RKO (cell line): ENCODE data around the gene PEX10.
"Not testable (repeated sequence)": the region's sequence is repeated elsewhere in the genome, so short reads cannot be mapped to it uniquely, and the experiment has no call there.

Experiments
- DNase-seq: peaks from one replicate; pipeline ENCODE4 v3.0.0-alpha.2; 2016; ENCODE audit warnings: low spot score

The PEX10 gene

GRCh38 chr1:2443277-2444137, 31.1 kb upstream of the PEX10 start:
- DNase-seq = no peak

DNA sequence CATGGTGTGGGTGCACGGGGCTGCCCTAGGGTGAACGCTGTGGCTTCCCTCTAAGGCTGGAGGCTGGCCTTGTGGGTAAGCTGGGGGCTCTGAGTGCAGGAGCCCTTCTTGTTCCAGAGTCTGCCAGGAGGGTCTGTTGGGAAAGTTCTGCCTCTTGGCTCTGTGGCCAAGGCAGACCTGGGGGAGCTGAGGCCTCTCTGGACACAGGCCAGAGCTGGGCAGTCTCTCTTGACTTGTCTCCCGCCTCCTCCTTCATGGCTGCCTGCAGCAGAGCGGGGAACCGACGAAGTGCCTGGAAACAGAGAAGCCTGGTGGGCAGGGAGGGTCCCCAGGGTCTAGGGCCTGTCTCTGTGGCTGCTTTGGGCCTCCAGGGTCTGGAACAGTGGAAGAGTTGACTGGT, 30.3 kb upstream of the PEX10 start:
- DNase-seq = no peak

- no peak for DNase-seq
Measured at GRCh38 chr1:2441746-2442145, 29.4 kb upstream of the PEX10 start.

- not testable (repeated sequence) for DNase-seq
Measured at GRCh38 chr1:2440346-2440745, 28.0 kb upstream of the PEX10 start.

GRCh38 chr1:2439369-2439768, 27.0 kb upstream of the PEX10 start:
- DNase-seq = no peak

- no peak for DNase-seq
Measured at GRCh38 chr1:2438641-2439040, 26.3 kb upstream of the PEX10 start.

GRCh38 chr1:2438038-2438437, 25.7 kb upstream of the PEX10 start:
- no peak for DNase-seq

GRCh38 chr1:2437617-2438016, 25.3 kb upstream of the PEX10 start:
- no peak for DNase-seq

- no peak for DNase-seq
Measured at GRCh38 chr1:2436876-2437275, 24.5 kb upstream of the PEX10 start.

GRCh38 chr1:2435746-2436355, 23.5 kb upstream of the PEX10 start:
- no peak for DNase-seq

DNA sequence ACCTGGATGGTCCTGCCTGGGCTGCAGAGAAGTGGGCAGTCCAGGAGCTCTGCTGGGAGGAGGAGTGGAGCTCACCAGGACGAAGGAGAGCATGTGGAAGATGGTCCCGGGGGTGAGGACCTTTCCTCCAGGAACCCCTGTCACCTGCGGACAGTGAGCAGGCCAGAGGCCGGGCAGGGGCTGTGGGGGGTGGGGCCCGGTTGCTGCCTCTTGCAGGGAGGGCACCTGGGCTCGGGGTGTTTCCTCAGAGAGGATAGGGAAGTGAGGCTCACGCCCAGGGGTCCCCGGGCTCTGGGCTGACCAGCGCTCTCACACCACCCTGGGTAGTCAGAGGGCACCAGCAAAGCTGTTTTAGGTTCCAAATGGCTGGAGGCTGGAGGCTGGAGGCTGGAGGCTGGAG, 22.7 kb upstream of the PEX10 start:
- no peak for DNase-seq

- no peak for DNase-seq
Measured at GRCh38 chr1:2433936-2434655, 21.7 kb upstream of the PEX10 start.

DNA sequence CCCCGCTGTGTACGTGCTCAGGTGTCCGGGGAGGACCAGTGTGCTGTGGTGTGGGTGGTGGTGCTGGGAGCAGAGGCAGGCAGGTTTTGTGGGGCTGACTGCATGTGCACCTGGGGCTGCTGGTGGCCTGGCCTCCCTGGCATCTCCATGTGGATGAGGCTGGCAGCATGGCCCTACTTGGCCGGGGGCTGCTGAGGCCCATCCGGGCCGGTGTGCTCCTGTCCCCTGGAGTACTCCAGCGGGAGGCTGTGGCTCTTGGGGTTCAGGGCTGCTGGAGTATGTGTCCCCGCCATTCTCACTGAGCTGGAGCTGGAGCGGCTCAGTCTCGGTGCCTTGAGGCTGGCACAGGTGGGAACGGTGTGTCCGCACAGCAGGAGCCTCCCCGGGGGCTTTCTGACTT, 20.8 kb upstream of the PEX10 start:
- no peak for DNase-seq

GRCh38 chr1:2432441-2432844, 20.1 kb upstream of the PEX10 start:
- DNase-seq = no peak

DNA sequence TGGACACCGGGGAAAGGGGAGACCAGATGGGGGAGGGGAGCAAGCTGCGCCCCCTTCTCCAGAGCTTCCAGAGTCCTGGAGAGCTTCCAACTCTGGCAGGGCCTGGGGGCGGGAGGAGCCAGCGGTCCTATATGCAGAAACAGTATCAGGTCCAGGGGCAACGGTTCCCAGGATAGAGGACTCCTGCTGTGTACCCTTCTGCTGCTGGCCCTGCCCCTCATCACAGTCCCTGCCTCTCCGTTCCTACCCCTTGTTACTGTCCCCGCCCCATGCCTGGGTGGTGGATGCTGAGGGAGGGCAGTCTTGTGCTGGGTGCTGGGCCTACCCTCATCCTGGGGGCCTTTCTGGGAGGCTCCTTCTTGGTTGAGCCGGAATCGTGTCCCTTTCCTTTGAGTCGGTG, 19.2 kb upstream of the PEX10 start:
- no peak for DNase-seq

DNA sequence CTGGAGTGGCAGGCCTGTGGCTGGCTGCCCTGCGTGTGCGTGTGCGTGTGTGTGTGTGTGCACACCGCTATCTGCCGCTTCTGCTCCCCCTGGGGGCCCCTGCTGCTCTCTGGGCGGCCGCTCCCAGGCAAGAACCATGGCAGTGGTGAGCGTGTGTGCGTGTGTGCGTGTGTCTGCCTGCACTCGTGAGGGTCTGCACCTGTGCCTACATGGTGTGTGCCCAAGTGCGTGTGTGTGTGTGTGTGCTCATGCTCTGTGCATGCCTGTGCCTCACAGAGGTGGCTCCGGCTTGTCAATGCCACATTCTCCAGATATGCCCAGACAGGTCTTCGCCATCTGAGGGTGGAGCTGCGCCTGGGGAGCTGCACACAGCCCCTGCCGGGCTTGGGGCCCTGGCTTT, 18.7 kb upstream of the PEX10 start:
- no peak for DNase-seq

DNA sequence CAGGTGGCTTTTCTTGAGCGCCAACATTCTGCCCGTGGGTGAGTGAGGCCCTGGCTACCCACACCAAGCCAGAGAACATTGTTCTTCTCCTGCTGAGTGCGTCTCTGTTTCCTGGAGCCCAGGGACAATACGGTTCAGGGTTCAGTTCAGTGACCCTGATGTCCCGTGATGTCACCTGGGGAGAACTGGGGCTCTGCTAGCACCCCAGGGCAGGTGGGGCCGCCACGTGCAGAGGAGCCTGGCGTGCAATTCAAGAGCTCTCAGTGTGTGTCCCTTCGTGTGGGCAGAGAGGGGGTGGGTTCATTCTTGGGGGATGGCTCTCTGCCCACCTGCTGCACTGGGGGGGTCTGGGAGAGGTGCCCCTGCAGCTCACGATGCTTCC, 18.2 kb upstream of the PEX10 start:
- DNase-seq = no peak

DNA sequence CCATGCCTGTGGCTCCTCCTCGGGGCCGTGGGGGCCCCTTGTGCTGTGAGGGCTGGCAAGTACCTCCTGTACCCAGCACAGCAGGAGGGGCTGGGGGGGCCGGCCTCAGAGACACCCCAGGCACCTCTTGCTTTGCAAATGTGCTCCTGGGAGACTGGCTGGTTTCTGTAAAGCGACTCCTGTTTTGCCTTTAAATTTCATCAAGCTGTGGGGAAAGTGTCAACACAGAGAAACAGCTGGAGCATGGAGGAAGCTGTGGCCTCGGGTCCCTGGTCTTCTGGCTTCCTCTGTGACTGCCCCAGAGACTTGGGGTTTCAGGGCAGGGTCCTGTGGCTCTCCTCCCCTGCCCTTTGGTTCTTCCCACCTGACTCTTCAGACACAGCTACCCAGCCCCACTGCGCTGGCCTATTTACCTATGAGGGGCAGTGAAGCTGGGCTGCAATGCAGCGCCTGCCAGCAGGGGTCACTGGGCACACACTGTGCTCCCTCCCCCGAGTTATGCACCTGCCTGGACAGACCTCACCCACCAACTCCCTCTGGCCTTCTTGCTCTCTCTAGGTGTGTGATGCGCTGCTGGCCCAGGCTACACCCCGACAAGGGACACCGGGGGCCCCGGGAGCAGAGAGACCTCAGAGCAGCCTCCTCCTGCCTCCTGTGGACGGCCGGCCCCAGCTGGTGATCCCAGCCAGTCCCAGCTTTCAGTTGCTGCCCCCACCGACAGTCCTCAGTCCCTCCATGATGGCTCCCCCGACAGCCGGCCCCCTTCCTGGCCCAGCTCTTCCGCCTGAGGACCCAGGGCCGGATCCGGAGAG, 17.6 kb upstream of the PEX10 start:
- DNase-seq = no peak

DNA sequence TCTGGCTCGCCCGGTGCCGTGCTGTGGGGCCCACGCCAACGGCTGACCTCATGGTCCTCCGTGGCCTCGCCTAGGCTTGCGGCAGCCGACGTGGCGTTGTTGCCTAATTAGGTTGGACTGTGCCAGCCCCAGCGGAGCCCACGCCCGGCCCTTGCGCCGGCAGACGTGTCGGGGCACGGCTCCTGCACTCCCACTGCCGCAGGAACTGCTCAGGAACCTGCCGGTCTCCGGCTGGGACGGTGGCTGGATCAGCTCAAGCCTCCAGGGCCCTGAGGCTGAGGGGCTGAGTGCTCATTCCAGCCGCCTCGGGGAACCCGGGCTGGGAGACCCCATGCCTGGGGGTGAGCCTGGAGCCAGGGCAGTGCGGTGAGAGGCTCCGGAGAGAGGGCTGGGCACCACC, 16.1 kb upstream of the PEX10 start:
- no peak for DNase-seq

- DNase-seq = no peak
Measured at GRCh38 chr1:2427976-2428375, 15.6 kb upstream of the PEX10 start.

DNA sequence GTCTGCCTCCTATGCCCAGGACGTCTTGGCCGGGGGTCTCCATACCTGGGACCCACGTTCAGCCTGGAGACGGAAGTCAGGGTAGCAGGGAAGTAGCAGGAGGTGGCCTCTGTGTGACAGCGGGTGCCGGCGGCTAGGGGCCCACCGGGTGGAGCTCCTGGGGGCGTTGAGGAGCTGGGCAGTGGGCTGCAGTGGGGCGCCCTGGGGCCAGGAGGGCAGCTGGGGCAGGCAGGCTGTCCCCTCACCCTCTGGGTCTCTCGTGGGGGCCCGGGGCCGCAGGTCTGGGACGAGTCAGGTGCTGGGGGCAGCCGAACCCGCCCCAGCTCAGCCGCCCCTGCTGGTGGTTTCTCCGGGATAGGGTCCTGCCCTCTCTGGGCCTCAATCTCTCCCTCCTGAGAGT, 14.7 kb upstream of the PEX10 start:
- no peak for DNase-seq

- no peak for DNase-seq
Measured at GRCh38 chr1:2426540-2426939, 14.2 kb upstream of the PEX10 start.
